Neural cell (in vitro differentiated cells): ENCODE results near the gene RGS5. TPM values are rescaled to one million over a fixed set of nuclear protein-coding genes. Genes with fewer than 3 reads are reported as not detected.

Experiments
- H2AFZ ChIP-seq: fragments of 200-600, 300-800 bp; sonication (generic), shearing (Covaris generic); 2 replicates; pipeline ENCODE4 v1.6.0; 2014; ENCODE audit warnings: low read depth, mild to moderate bottlenecking, antibody characterized with exemption, low read length, moderate library complexity
- H3F3A ChIP-seq: fragments of 200-600 bp; shearing (Covaris generic); 2 replicates; pipeline ENCODE4 v1.6.1; 2016; ENCODE audit warnings: mild to moderate bottlenecking, moderate library complexity, mixed read lengths, antibody characterized with exemption, low read length; ENCODE audit not compliant: insufficient read depth, poor library complexity, severe bottlenecking
- H3K27ac ChIP-seq: fragments of 200-600, 300-800 bp; sonication (generic), shearing (Covaris generic); 2 replicates; pipeline ENCODE4 v1.5.1; 2014; ENCODE audit warnings: mild to moderate bottlenecking, low read length, moderate library complexity
- H3K27me3 ChIP-seq: fragments of 300-800, 200-600 bp; sonication (generic), shearing (Covaris generic); 2 replicates; pipeline ENCODE4 v1.6.0; 2014; ENCODE audit warnings: mild to moderate bottlenecking, low read depth, low read length, moderate library complexity; ENCODE audit not compliant: insufficient read depth
- H3K36me3 ChIP-seq: fragments of 300-800, 200-600 bp; sonication (generic), shearing (Covaris generic); 2 replicates; pipeline ENCODE4 v1.5.1; 2014; ENCODE audit warnings: mild to moderate bottlenecking, antibody characterized with exemption, low read length, moderate library complexity; ENCODE audit not compliant: insufficient read depth
- H3K4me2 ChIP-seq: fragments of 300-800, 200-600 bp; sonication (generic), shearing (Covaris generic); 2 replicates; pipeline ENCODE4 v1.6.0; 2014; ENCODE audit warnings: mild to moderate bottlenecking, low read length
- H3K4me3 ChIP-seq: fragments of 300-800, 200-600 bp; sonication (generic), shearing (Covaris generic); 2 replicates; pipeline ENCODE4 v1.5.1; 2014; ENCODE audit warnings: mild to moderate bottlenecking, low read length, moderate library complexity
- H3K79me2 ChIP-seq: fragments of 200-600 bp; shearing (Covaris generic); replicated peaks from 2 replicates; pipeline ENCODE4 v1.6.0; 2014; ENCODE audit warnings: mild to moderate bottlenecking, low read length, moderate library complexity; ENCODE audit not compliant: insufficient read depth
- H3K9ac ChIP-seq: fragments of 300-800, 200-600 bp; sonication (generic), shearing (Covaris generic); 2 replicates; pipeline ENCODE4 v1.6.1; 2016; ENCODE audit warnings: mild to moderate bottlenecking, low read length, mixed read lengths
- H3K9me2 ChIP-seq: fragments of 200-600 bp; shearing (Covaris generic); 2 replicates; pipeline ENCODE4 v1.6.1; 2016; ENCODE audit warnings: mild to moderate bottlenecking, low read length, mixed read lengths; ENCODE audit not compliant: insufficient read depth
- H3K9me3 ChIP-seq: fragments of 200-600, 300-800 bp; sonication (generic), shearing (Covaris generic); 2 replicates; pipeline ENCODE4 v1.6.1; 2016; ENCODE audit warnings: mild to moderate bottlenecking, mixed run types, low read length, moderate library complexity, mixed read lengths
- H4K20me1 ChIP-seq: fragments of 200-600 bp; shearing (Covaris generic); 2 replicates; pipeline ENCODE4 v1.6.1; 2016; ENCODE audit warnings: mild to moderate bottlenecking, mixed run types; ENCODE audit not compliant: insufficient read depth
- EP300 ChIP-seq: fragments of 450-650 bp; conservative IDR thresholded peaks from 2 replicates; pipeline ENCODE4 v1.6.1; 2014; ENCODE audit warnings: antibody characterized with exemption, mild to moderate bottlenecking, moderate library complexity; ENCODE audit not compliant: poor library complexity, severe bottlenecking
- EZH2 ChIP-seq: fragments of 200-600, 300-800 bp; shearing (Covaris generic), sonication (generic); IDR thresholded peaks from 2 replicates; pipeline ENCODE4 v1.6.1; 2014; ENCODE audit warnings: antibody characterized with exemption, low read length, borderline replicate concordance, mild to moderate bottlenecking; ENCODE audit not compliant: insufficient read depth, poor library complexity, severe bottlenecking
- MXI1 ChIP-seq: fragments of 450-650 bp; conservative IDR thresholded peaks from 2 replicates; pipeline ENCODE4 v1.6.1; 2014; ENCODE audit warnings: antibody characterized with exemption, mild to moderate bottlenecking; ENCODE audit not compliant: poor library complexity, severe bottlenecking
- POLR2AphosphoS5 ChIP-seq: IDR thresholded peaks from 2 replicates; pipeline ENCODE4 v1.6.1; 2012
- RAD21 ChIP-seq: fragments of 450-650 bp; conservative IDR thresholded peaks from 2 replicates; pipeline ENCODE4 v1.6.1; 2014; ENCODE audit warnings: antibody characterized with exemption, mild to moderate bottlenecking, moderate library complexity
- REST ChIP-seq: IDR thresholded peaks from 2 replicates; pipeline ENCODE4 v1.6.1; 2012; ENCODE audit warnings: borderline replicate concordance
- SMC3 ChIP-seq: fragments of 450-650 bp; conservative IDR thresholded peaks from 2 replicates; pipeline ENCODE4 v1.6.1; 2014; ENCODE audit warnings: antibody characterized with exemption, mild to moderate bottlenecking, moderate library complexity; ENCODE audit not compliant: poor library complexity
- TAF1 ChIP-seq: IDR thresholded peaks from 2 replicates; pipeline ENCODE4 v1.6.1; 2012; ENCODE audit warnings: low read depth
- polyA plus RNA-seq: library from polyadenylated mRNA; depleted of rRNA; stranded (reverse); fragments of >200 nt; gene quantifications from 2 replicates; pipeline ENCODE4 v1.2.3, GENCODE V29; 2014
- TF ChIP-seq, protein P1 (sequence below): fragments of 450-650 bp; IDR thresholded peaks from 2 replicates; pipeline ENCODE4 v1.5.1; 2014; ENCODE audit warnings: antibody characterized with exemption, mild to moderate bottlenecking, moderate library complexity; ENCODE audit not compliant: poor library complexity, severe bottlenecking

Gene RGS5
- polyA plus RNA-seq, 1 donor from 2014 or later: 6.5 TPM

DNA sequence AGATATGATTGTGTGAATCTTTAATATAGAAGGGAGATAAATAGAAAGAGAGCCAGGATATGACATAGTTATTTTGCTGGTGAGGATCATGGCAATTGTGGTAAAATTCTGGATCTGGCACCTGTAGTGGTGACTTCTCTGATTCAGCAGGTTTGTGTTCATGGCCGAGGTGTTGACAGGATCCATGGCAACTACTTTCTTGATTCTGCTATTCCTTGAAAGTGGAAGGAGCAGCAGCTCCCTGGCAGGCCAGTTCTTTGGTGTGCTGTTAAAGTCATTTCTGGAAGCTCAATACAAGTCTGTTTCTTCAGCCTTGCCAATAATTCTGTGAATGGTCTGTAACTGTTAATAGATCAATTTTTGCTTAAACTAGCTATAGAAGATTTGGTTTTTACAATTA lies 100.1 kb downstream of the RGS5 start:
- H3K9me3 ChIP-seq: no peaks in the 10 kb centered on the region
- no peaks in the 10 kb centered on the region for H4K20me1 ChIP-seq
- H3K27me3 ChIP-seq: no peaks in the 10 kb centered on the region
- H2AFZ ChIP-seq: no peak overlapping the region
- no peak overlapping the region for H3K9ac ChIP-seq
- no peaks in the 10 kb centered on the region for H3F3A ChIP-seq
- TF ChIP-seq POLR2AphosphoS5: no peak
- TF ChIP-seq RAD21: no peak
- TF ChIP-seq MXI1: no peak
- TF ChIP-seq EP300: no peak
- H3K27ac ChIP-seq: no peak overlapping the region
- no peak overlapping the region for H3K4me2 ChIP-seq
- no peak overlapping the region for H3K4me3 ChIP-seq
- no peaks in the 10 kb centered on the region for H3K79me2 ChIP-seq
- H3K9me2 ChIP-seq: no peaks in the 10 kb centered on the region
- no peaks in the 10 kb centered on the region for H3K36me3 ChIP-seq

GRCh38 chr1:163095213-163095612 lies 107.5 kb downstream of the RGS5 start:
- no peak overlapping the region for H3K4me2 ChIP-seq
- H3K36me3 ChIP-seq: no peaks in the 10 kb centered on the region
- no peaks in the 10 kb centered on the region for H3K27me3 ChIP-seq
- no peaks in the 10 kb centered on the region for H3K79me2 ChIP-seq
- no peak overlapping the region for H3K9ac ChIP-seq
- H3K27ac ChIP-seq: no peak overlapping the region
- TF ChIP-seq RAD21: no peak
- no peak for TF ChIP-seq EP300
- TF ChIP-seq MXI1: no peak
- TF ChIP-seq TAF1: no peak
- TF ChIP-seq, protein P1, sequence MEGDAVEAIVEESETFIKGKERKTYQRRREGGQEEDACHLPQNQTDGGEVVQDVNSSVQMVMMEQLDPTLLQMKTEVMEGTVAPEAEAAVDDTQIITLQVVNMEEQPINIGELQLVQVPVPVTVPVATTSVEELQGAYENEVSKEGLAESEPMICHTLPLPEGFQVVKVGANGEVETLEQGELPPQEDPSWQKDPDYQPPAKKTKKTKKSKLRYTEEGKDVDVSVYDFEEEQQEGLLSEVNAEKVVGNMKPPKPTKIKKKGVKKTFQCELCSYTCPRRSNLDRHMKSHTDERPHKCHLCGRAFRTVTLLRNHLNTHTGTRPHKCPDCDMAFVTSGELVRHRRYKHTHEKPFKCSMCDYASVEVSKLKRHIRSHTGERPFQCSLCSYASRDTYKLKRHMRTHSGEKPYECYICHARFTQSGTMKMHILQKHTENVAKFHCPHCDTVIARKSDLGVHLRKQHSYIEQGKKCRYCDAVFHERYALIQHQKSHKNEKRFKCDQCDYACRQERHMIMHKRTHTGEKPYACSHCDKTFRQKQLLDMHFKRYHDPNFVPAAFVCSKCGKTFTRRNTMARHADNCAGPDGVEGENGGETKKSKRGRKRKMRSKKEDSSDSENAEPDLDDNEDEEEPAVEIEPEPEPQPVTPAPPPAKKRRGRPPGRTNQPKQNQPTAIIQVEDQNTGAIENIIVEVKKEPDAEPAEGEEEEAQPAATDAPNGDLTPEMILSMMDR: no peak
- TF ChIP-seq EZH2: no peak
- TF ChIP-seq POLR2AphosphoS5: no peak
- no peak for TF ChIP-seq SMC3
- TF ChIP-seq REST: no peak
- no peaks in the 10 kb centered on the region for H3K9me2 ChIP-seq
- no peaks in the 10 kb centered on the region for H3K9me3 ChIP-seq
- no peak overlapping the region for H2AFZ ChIP-seq
- H3F3A ChIP-seq: no peaks in the 10 kb centered on the region
- H4K20me1 ChIP-seq: no peaks in the 10 kb centered on the region
- no peak overlapping the region for H3K4me3 ChIP-seq

- H3K9me2 ChIP-seq: no peaks in the 10 kb centered on the region
- H3K4me2 ChIP-seq: no peak overlapping the region
These were observed 108.1 kb downstream of the RGS5 start for GRCh38 chr1:163094589-163094988.

More at GRCh38 chr1:163094589-163094988, 108.1 kb downstream of the RGS5 start:
- H3K36me3 ChIP-seq: no peaks in the 10 kb centered on the region
- no peaks in the 10 kb centered on the region for H3K27me3 ChIP-seq
- no peaks in the 10 kb centered on the region for H4K20me1 ChIP-seq
- no peaks in the 10 kb centered on the region for H3K9me3 ChIP-seq
- H2AFZ ChIP-seq: no peak overlapping the region
- H3K4me3 ChIP-seq: no peak overlapping the region
- no peak overlapping the region for H3K27ac ChIP-seq
- TF ChIP-seq POLR2AphosphoS5 (no peak), EZH2 (no peak)
- no peaks in the 10 kb centered on the region for H3K79me2 ChIP-seq
- H3F3A ChIP-seq: no peaks in the 10 kb centered on the region
- no peak overlapping the region for H3K9ac ChIP-seq
